ENCODE data around the gene CNNM2. TPM values are rescaled to one million over a fixed set of nuclear protein-coding genes. Genes with fewer than 3 reads are reported as not detected.
"Not testable (repeated sequence)": the region's sequence is repeated elsewhere in the genome, so short reads cannot be mapped to it uniquely, and the experiment has no call there.

The CNNM2 gene
- polyA plus RNA-seq, 3 donors, result 9.3 to 12.5 (median 9.5) TPM

GRCh38 chr10:102964713-102965112 is 46.6 kb downstream of the CNNM2 start:
- DNase-seq (ENCODE audit: low read depth in 3 of 3, low spot score in 2 of 3), result no peak

GRCh38 chr10:102965311-102965851 is 47.3 kb downstream of the CNNM2 start:
- DNase-seq (ENCODE audit: low read depth in 3 of 3, low spot score in 2 of 3), result no peak

- DNase-seq (ENCODE audit: low read depth in 3 of 3, low spot score in 2 of 3), result no peak
These were observed 49.0 kb downstream of the CNNM2 start for GRCh38 chr10:102967123-102967522.

GRCh38 chr10:102970562-102971340 is 52.7 kb downstream of the CNNM2 start:
- DNase-seq (ENCODE audit: low read depth in 3 of 3, low spot score in 2 of 3), result no peak

- no peak for DNase-seq (ENCODE audit: low read depth in 3 of 3, low spot score in 2 of 3)
These were observed 57.6 kb downstream of the CNNM2 start for GRCh38 chr10:102975483-102976379.

- DNase-seq (ENCODE audit: low read depth in 3 of 3, low spot score in 2 of 3), result not testable (repeated sequence)
These were observed 58.3 kb downstream of the CNNM2 start for GRCh38 chr10:102976380-102976726.

- DNase-seq (ENCODE audit: low read depth in 3 of 3, low spot score in 2 of 3), result no peak
These were observed 64.2 kb downstream of the CNNM2 start for GRCh38 chr10:102982296-102982695.

- no peak for DNase-seq (ENCODE audit: low read depth in 3 of 3, low spot score in 2 of 3)
These were observed 66.0 kb downstream of the CNNM2 start for GRCh38 chr10:102984086-102984485.

- DNase-seq (ENCODE audit: low read depth in 3 of 3, low spot score in 2 of 3), result no peak
These were observed 67.7 kb downstream of the CNNM2 start for GRCh38 chr10:102985811-102986210.

GRCh38 chr10:102988404-102989314 is 70.6 kb downstream of the CNNM2 start:
- no peak for DNase-seq (ENCODE audit: low read depth in 3 of 3, low spot score in 2 of 3)

- no peak for DNase-seq (ENCODE audit: low read depth in 3 of 3, low spot score in 2 of 3)
These were observed 76.6 kb downstream of the CNNM2 start for GRCh38 chr10:102994531-102995295.

- DNase-seq (ENCODE audit: low read depth in 3 of 3, low spot score in 2 of 3), result no peak
These were observed 78.8 kb downstream of the CNNM2 start for GRCh38 chr10:102996876-102997275.

- DNase-seq (ENCODE audit: low read depth in 3 of 3, low spot score in 2 of 3), result no peak
These were observed 79.9 kb downstream of the CNNM2 start for GRCh38 chr10:102997998-102998397.

- DNase-seq (ENCODE audit: low read depth in 3 of 3, low spot score in 2 of 3), result no peak
These were observed 80.4 kb downstream of the CNNM2 start for GRCh38 chr10:102998399-102998907.

- DNase-seq (ENCODE audit: low read depth in 3 of 3, low spot score in 2 of 3), result not testable (repeated sequence)
These were observed 82.0 kb downstream of the CNNM2 start for GRCh38 chr10:103000050-103000449.

GRCh38 chr10:103007017-103007416 is 88.9 kb downstream of the CNNM2 start:
- DNase-seq (ENCODE audit: low read depth in 3 of 3, low spot score in 2 of 3), result no peak

- no peak for DNase-seq (ENCODE audit: low read depth in 3 of 3, low spot score in 2 of 3)
These were observed 95.3 kb downstream of the CNNM2 start for GRCh38 chr10:103013416-103013815.

- DNase-seq (ENCODE audit: low read depth in 3 of 3, low spot score in 2 of 3), result no peak
These were observed 101.3 kb downstream of the CNNM2 start for GRCh38 chr10:103019425-103019824.

- DNase-seq (ENCODE audit: low read depth in 3 of 3, low spot score in 2 of 3), result no peak
These were observed 103.2 kb downstream of the CNNM2 start for GRCh38 chr10:103021150-103021899.
